Stimulated activated CD8-positive, alpha-beta memory T cell treated with anti-CD3 and anti-CD28 coated beads, Interleukin-4, amount 100 ng/mL, for 24 hours (primary cell): ENCODE data around the gene RIN3.

Source experiments
- DNase-seq: peaks from one replicate; pipeline ENCODE4 v3.0.0-alpha.2; 2020; ENCODE audit warnings: low read depth

RIN3 gene

GRCh38 chr14:92513204-92513965 lies at the start of gene RIN3:
Gene RIN3, plus strand, starts transcription at chr14:92513781. Its CDS starts 152 bp downstream, at chr14:92513933.
- peak; percentile 41 for DNase-seq

GRCh38 chr14:92464156-92464555 lies 49.4 kb upstream of the RIN3 start:
- DNase-seq, result no peak

GRCh38 chr14:92464716-92465115 lies 48.9 kb upstream of the RIN3 start:
- no peak for DNase-seq

- DNase-seq, result no peak
Observed at GRCh38 chr14:92465353-92466055, 48.1 kb upstream of the RIN3 start.

- no peak for DNase-seq
Observed at GRCh38 chr14:92466059-92466458, 47.5 kb upstream of the RIN3 start.

GRCh38 chr14:92469515-92469914 lies 44.1 kb upstream of the RIN3 start:
- DNase-seq, result no peak

GRCh38 chr14:92470215-92470614 lies 43.4 kb upstream of the RIN3 start:
- DNase-seq, result no peak

- no peak for DNase-seq
Observed at GRCh38 chr14:92470811-92471210, 42.8 kb upstream of the RIN3 start.

GRCh38 chr14:92471919-92472318 lies 41.7 kb upstream of the RIN3 start:
- no peak for DNase-seq

GRCh38 chr14:92472860-92473259 lies 40.7 kb upstream of the RIN3 start:
- no peak for DNase-seq

- DNase-seq, result no peak
Observed at GRCh38 chr14:92473261-92473968, 40.2 kb upstream of the RIN3 start.

GRCh38 chr14:92473969-92474535 lies 39.5 kb upstream of the RIN3 start:
- DNase-seq, result no peak

- DNase-seq, result no peak
Observed at GRCh38 chr14:92475037-92475436, 38.5 kb upstream of the RIN3 start.

- no peak for DNase-seq
Observed at GRCh38 chr14:92475451-92476187, 38.0 kb upstream of the RIN3 start.

- no peak for DNase-seq
Observed at GRCh38 chr14:92480856-92481255, 32.7 kb upstream of the RIN3 start.

GRCh38 chr14:92481386-92481785 lies 32.2 kb upstream of the RIN3 start:
- DNase-seq, result no peak

- DNase-seq, result no peak
Observed at GRCh38 chr14:92481811-92482555, 31.6 kb upstream of the RIN3 start.

GRCh38 chr14:92482621-92483319 lies 30.8 kb upstream of the RIN3 start:
- no peak for DNase-seq

GRCh38 chr14:92484132-92484823 lies 29.3 kb upstream of the RIN3 start:
- no peak for DNase-seq

GRCh38 chr14:92486881-92487280 lies 26.7 kb upstream of the RIN3 start:
- no peak for DNase-seq
